Measurements from ENCODE around the gene LRSAM1.

Gene LRSAM1

GRCh38 chr9:127525401-127526188, 74.3 kb downstream of the LRSAM1 start:
- Histone ChIP-seq H3K27ac (ENCODE audit: insufficient read depth in 1 of 2, low read depth in 1 of 2, low read length in 2 of 2, poor library complexity in 1 of 2, severe bottlenecking in 2 of 2) (no peak overlapping the region), H3K36me3 (ENCODE audit: control insufficient read depth in 4 of 4, insufficient read depth in 4 of 4, low read length in 3 of 4) (peaks cover 7 to 74% (median 21%) of the 10 kb centered on the region in 4 experiments), H3K9me3 (ENCODE audit: control extremely low read depth in 1 of 5, control insufficient read depth in 4 of 5, insufficient read depth in 2 of 5, low read depth in 1 of 5, low read length in 4 of 5) (peaks cover 0 to 28% (median 19%) of the 10 kb centered on the region in 5 experiments), H3K4me1 (ENCODE audit: control extremely low read depth in 1 of 4, control insufficient read depth in 4 of 4, insufficient read depth in 4 of 4, low read length in 3 of 4) (peaks cover 0 to 7% (median 3%) of the 10 kb centered on the region in 4 experiments), H3K27me3 (replicated peaks in 2 of 5; ENCODE audit: control insufficient read depth in 4 of 5, insufficient read depth in 5 of 5, low read length in 4 of 5) (no peaks in the 10 kb centered on the region), H3K4me3 (ENCODE audit: control insufficient read depth in 1 of 7, extremely low read depth in 1 of 7, insufficient read depth in 4 of 7, low read depth in 2 of 7, low read length in 6 of 7) (no peak overlapping the region)
- POLR2A ChIA-PET: interaction anchor here (0.6 to 1.1 kb wide), 2 partner anchors 50 to 75 kb away, joined by 3 read pairs; partner anchors contain the start of gene RPL12
- CTCF ChIA-PET: interaction anchor here (0.6 to 4.7 kb wide), 10 partner anchors 9 to 63 kb away, joined by 3 to 27 read pairs (median 6); no protein-coding TSS in a partner anchor
- DNase-seq: peak; percentile 14 to 51 (median 45)
- 97% methylated on average over 4 of the region's 8 CpGs for WGBS (ENCODE audit: insufficient coverage)

- no peak overlapping the region for H3K4me3 ChIP-seq (ENCODE audit: control insufficient read depth in 1 of 7, extremely low read depth in 1 of 7, insufficient read depth in 4 of 7, low read depth in 2 of 7, low read length in 6 of 7)
- peaks cover 0 to 7% (median 3%) of the 10 kb centered on the region in 4 experiments for H3K4me1 ChIP-seq (ENCODE audit: control extremely low read depth in 1 of 4, control insufficient read depth in 4 of 4, insufficient read depth in 4 of 4, low read length in 3 of 4)
- WGBS (ENCODE audit: insufficient coverage): 86% methylated on average over 20 of the region's 30 CpGs
Measured at GRCh38 chr9:127526655-127527559, 75.6 kb downstream of the LRSAM1 start.

GRCh38 chr9:127527560-127528268, 76.4 kb downstream of the LRSAM1 start:
- POLR2A ChIA-PET: interaction anchor here (0.5 kb wide), 1 partner anchor 117 kb away, joined by 3 read pairs; no protein-coding TSS in a partner anchor
- H3K4me1 ChIP-seq (ENCODE audit: control extremely low read depth in 1 of 4, control insufficient read depth in 4 of 4, insufficient read depth in 4 of 4, low read length in 3 of 4): peaks cover 0 to 7% (median 3%) of the 10 kb centered on the region in 4 experiments
- H3K27ac ChIP-seq (ENCODE audit: insufficient read depth in 1 of 2, low read depth in 1 of 2, low read length in 2 of 2, poor library complexity in 1 of 2, severe bottlenecking in 2 of 2): no peak overlapping the region
- H3K9me3 ChIP-seq (ENCODE audit: control extremely low read depth in 1 of 5, control insufficient read depth in 4 of 5, insufficient read depth in 2 of 5, low read depth in 1 of 5, low read length in 4 of 5): peaks cover 0 to 28% (median 19%) of the 10 kb centered on the region in 5 experiments
- H3K4me3 ChIP-seq (ENCODE audit: control insufficient read depth in 1 of 7, extremely low read depth in 1 of 7, insufficient read depth in 4 of 7, low read depth in 2 of 7, low read length in 6 of 7): no peak overlapping the region
- CTCF ChIA-PET: interaction anchor here (1.2 to 4.7 kb wide), 5 partner anchors 10 to 58 kb away, joined by 3 to 27 read pairs (median 6); no protein-coding TSS in a partner anchor
- no peaks in the 10 kb centered on the region for H3K27me3 ChIP-seq (replicated peaks in 2 of 5; ENCODE audit: control insufficient read depth in 4 of 5, insufficient read depth in 5 of 5, low read length in 4 of 5)
- no peak for DNase-seq
- 88% methylated on average over 5 of the region's 17 CpGs for WGBS (ENCODE audit: insufficient coverage)
- peaks cover 4 to 57% (median 20%) of the 10 kb centered on the region in 4 experiments for H3K36me3 ChIP-seq (ENCODE audit: control insufficient read depth in 4 of 4, insufficient read depth in 4 of 4, low read length in 3 of 4)

More at GRCh38 chr9:127526655-127527559, 75.6 kb downstream of the LRSAM1 start:
- Histone ChIP-seq H3K9me3 (ENCODE audit: control extremely low read depth in 1 of 5, control insufficient read depth in 4 of 5, insufficient read depth in 2 of 5, low read depth in 1 of 5, low read length in 4 of 5) (peaks cover 0 to 28% (median 19%) of the 10 kb centered on the region in 5 experiments), H3K27me3 (replicated peaks in 2 of 5; ENCODE audit: control insufficient read depth in 4 of 5, insufficient read depth in 5 of 5, low read length in 4 of 5) (no peaks in the 10 kb centered on the region), H3K27ac (ENCODE audit: insufficient read depth in 1 of 2, low read depth in 1 of 2, low read length in 2 of 2, poor library complexity in 1 of 2, severe bottlenecking in 2 of 2) (no peak overlapping the region), H3K36me3 (ENCODE audit: control insufficient read depth in 4 of 4, insufficient read depth in 4 of 4, low read length in 3 of 4) (peaks cover 4 to 64% (median 21%) of the 10 kb centered on the region in 4 experiments)
- ChIA-PET POLR2A (interaction anchor here (0.5 kb wide), 2 partner anchors 74 to 118 kb away, joined by 3 to 5 read pairs; no protein-coding TSS in a partner anchor), CTCF (interaction anchor here (0.8 to 4.7 kb wide), 8 partner anchors 10 to 62 kb away, joined by 3 to 27 read pairs (median 8); no protein-coding TSS in a partner anchor)
- peak in 1 of 3 donors; percentile 58 for DNase-seq

GRCh38 chr9:127528422-127529251, 77.3 kb downstream of the LRSAM1 start:
- H3K4me1 ChIP-seq (ENCODE audit: control extremely low read depth in 1 of 4, control insufficient read depth in 4 of 4, insufficient read depth in 4 of 4, low read length in 3 of 4): peaks cover 0 to 7% (median 3%) of the 10 kb centered on the region in 4 experiments
- peaks cover 4 to 49% (median 15%) of the 10 kb centered on the region in 4 experiments for H3K36me3 ChIP-seq (ENCODE audit: control insufficient read depth in 4 of 4, insufficient read depth in 4 of 4, low read length in 3 of 4)
- WGBS (ENCODE audit: insufficient coverage): 94% methylated on average over 11 of the region's 15 CpGs
- H3K4me3 ChIP-seq (ENCODE audit: control insufficient read depth in 1 of 7, extremely low read depth in 1 of 7, insufficient read depth in 4 of 7, low read depth in 2 of 7, low read length in 6 of 7): no peak overlapping the region
- POLR2A ChIA-PET: no interaction called here
- CTCF ChIA-PET: interaction anchor here (0.7 to 4.7 kb wide), 10 partner anchors 9 to 206 kb away, joined by 3 to 27 read pairs (median 4); no protein-coding TSS in a partner anchor
- no peaks in the 10 kb centered on the region for H3K27me3 ChIP-seq (replicated peaks in 2 of 5; ENCODE audit: control insufficient read depth in 4 of 5, insufficient read depth in 5 of 5, low read length in 4 of 5)
- no peak for DNase-seq
- peaks cover 0 to 23% (median 14%) of the 10 kb centered on the region in 5 experiments for H3K9me3 ChIP-seq (ENCODE audit: control extremely low read depth in 1 of 5, control insufficient read depth in 4 of 5, insufficient read depth in 2 of 5, low read depth in 1 of 5, low read length in 4 of 5)
- H3K27ac ChIP-seq (ENCODE audit: insufficient read depth in 1 of 2, low read depth in 1 of 2, low read length in 2 of 2, poor library complexity in 1 of 2, severe bottlenecking in 2 of 2): no peak overlapping the region

DNA sequence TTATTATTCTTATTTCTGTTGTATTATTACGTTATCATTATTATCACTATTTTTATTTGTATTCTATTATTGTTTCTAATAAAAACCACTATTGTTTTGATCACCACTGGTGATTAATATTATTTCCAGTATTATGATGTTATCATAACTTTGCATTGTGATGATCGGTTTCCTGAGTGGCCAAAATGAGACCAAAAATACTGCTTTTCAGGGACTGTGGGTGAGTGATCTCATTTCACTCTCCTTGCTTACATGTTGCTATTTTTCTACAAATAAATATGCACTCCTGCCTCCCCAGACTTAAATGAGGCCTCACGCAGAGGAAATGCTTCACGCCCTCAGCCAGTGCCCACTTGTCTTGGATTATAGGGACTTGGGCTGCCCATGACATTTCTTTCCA, 78.4 kb downstream of the LRSAM1 start:
- Histone ChIP-seq H3K9me3 (ENCODE audit: control extremely low read depth in 1 of 5, control insufficient read depth in 4 of 5, insufficient read depth in 2 of 5, low read depth in 1 of 5, low read length in 4 of 5) (peaks cover 0 to 13% (median 13%) of the 10 kb centered on the region in 5 experiments), H3K4me1 (ENCODE audit: control extremely low read depth in 1 of 4, control insufficient read depth in 4 of 4, insufficient read depth in 4 of 4, low read length in 3 of 4) (peaks cover 0 to 7% (median 3%) of the 10 kb centered on the region in 4 experiments), H3K4me3 (ENCODE audit: control insufficient read depth in 1 of 7, extremely low read depth in 1 of 7, insufficient read depth in 4 of 7, low read depth in 2 of 7, low read length in 6 of 7) (no peak overlapping the region), H3K27ac (ENCODE audit: insufficient read depth in 1 of 2, low read depth in 1 of 2, low read length in 2 of 2, poor library complexity in 1 of 2, severe bottlenecking in 2 of 2) (no peak overlapping the region), H3K27me3 (replicated peaks in 2 of 5; ENCODE audit: control insufficient read depth in 4 of 5, insufficient read depth in 5 of 5, low read length in 4 of 5) (no peaks in the 10 kb centered on the region), H3K36me3 (ENCODE audit: control insufficient read depth in 4 of 4, insufficient read depth in 4 of 4, low read length in 3 of 4) (peaks cover under 1 to 39% (median 9%) of the 10 kb centered on the region in 4 experiments)
- POLR2A ChIA-PET: no interaction called here
- WGBS (ENCODE audit: insufficient coverage): 100% methylated on average over 2 of the region's 4 CpGs
- DNase-seq: no peak
- CTCF ChIA-PET: interaction anchor here (1.8 kb wide), 1 partner anchor 15 kb away, joined by 4 read pairs; no protein-coding TSS in a partner anchor
